ENCODE measurements around the gene PHETA1. TPM values are rescaled to one million over a fixed set of nuclear protein-coding genes. Genes with fewer than 3 reads are reported as not detected.

Gene PHETA1
- total RNA-seq, 1 donor from 2014 or later, result 14.9 TPM

GRCh38 chr12:111413442-111414086, 44.7 kb upstream of the PHETA1 start:
- H3K9me3 ChIP-seq (ENCODE audit: insufficient read depth, low read depth, low read length), result no peaks in the 10 kb centered on the region
- peak overlapping the region; percentile 26 for H3K27ac Mint-ChIP-seq (ENCODE audit: unreplicated experiment)
- H3K4me3 Mint-ChIP-seq (ENCODE audit: unreplicated experiment), result no peak overlapping the region
- H3K36me3 Mint-ChIP-seq (ENCODE audit: low read depth, unreplicated experiment), result peaks cover 4% of the 10 kb centered on the region
- peaks cover 10% of the 10 kb centered on the region for H3K36me3 ChIP-seq (ENCODE audit: insufficient read depth, low read length)
- no peak for TF ChIP-seq CTCF (IDR thresholded peaks at IDR 0.05; ENCODE audit: insufficient read depth, low read depth, low read length)
- TF ChIP-seq EZH2 (IDR thresholded peaks at IDR 0.05; ENCODE audit: insufficient read depth, low read length), result no peak
- H4K20me1 ChIP-seq (ENCODE audit: insufficient read depth, low read length), result peaks cover 56% of the 10 kb centered on the region
- no peak overlapping the region for H2AFZ ChIP-seq (ENCODE audit: low read depth, low read length)
- peak overlapping the region; percentile 75 for H3K27ac ChIP-seq (ENCODE audit: low read depth, low read length)
- H3K4me1 ChIP-seq (ENCODE audit: insufficient read depth, low read length), result peaks cover 58% of the 10 kb centered on the region
- no peaks in the 10 kb centered on the region for H3K27me3 Mint-ChIP-seq (ENCODE audit: low read depth, unreplicated experiment)
- H3K9ac ChIP-seq (ENCODE audit: low read length), result peak overlapping the region; percentile 91
- peak overlapping the region; percentile 93 for H3K4me2 ChIP-seq (ENCODE audit: low read length)
- no peaks in the 10 kb centered on the region for H3K27me3 ChIP-seq (ENCODE audit: insufficient read depth, low read length)
- H3K79me2 ChIP-seq (ENCODE audit: insufficient read depth, low read length), result peaks cover 98% of the 10 kb centered on the region
- H3K4me3 ChIP-seq (ENCODE audit: insufficient read depth, low read depth, low read length), result no peak overlapping the region
- H3K9me3 Mint-ChIP-seq (ENCODE audit: unreplicated experiment), result no peaks in the 10 kb centered on the region
- FAIRE-seq, result peak; percentile 41
- peaks cover 31% of the 10 kb centered on the region for H3K4me1 Mint-ChIP-seq (ENCODE audit: low read depth, unreplicated experiment)
- peak; percentile 71 for DNase-seq (ENCODE audit: low read depth)

- H3K9me3 Mint-ChIP-seq (ENCODE audit: unreplicated experiment), result no peaks in the 10 kb centered on the region
- H4K20me1 ChIP-seq (ENCODE audit: insufficient read depth, low read length), result peaks cover 61% of the 10 kb centered on the region
- DNase-seq (ENCODE audit: low read depth) (no peak), FAIRE-seq (no peak)
- peaks cover 98% of the 10 kb centered on the region for H3K79me2 ChIP-seq (ENCODE audit: insufficient read depth, low read length)
- TF ChIP-seq CTCF (IDR thresholded peaks at IDR 0.05; ENCODE audit: insufficient read depth, low read depth, low read length) (no peak), EZH2 (IDR thresholded peaks at IDR 0.05; ENCODE audit: insufficient read depth, low read length) (no peak)
- peak overlapping the region; percentile 94 for H3K27ac Mint-ChIP-seq (ENCODE audit: unreplicated experiment)
- H3K4me3 Mint-ChIP-seq (ENCODE audit: unreplicated experiment), result peak overlapping the region; percentile 30
- no peak overlapping the region for H3K4me3 ChIP-seq (ENCODE audit: insufficient read depth, low read depth, low read length)
- H3K36me3 ChIP-seq (ENCODE audit: insufficient read depth, low read length), result peaks cover 10% of the 10 kb centered on the region
- no peaks in the 10 kb centered on the region for H3K27me3 ChIP-seq (ENCODE audit: insufficient read depth, low read length)
- peaks cover 34% of the 10 kb centered on the region for H3K4me1 Mint-ChIP-seq (ENCODE audit: low read depth, unreplicated experiment)
- H3K9ac ChIP-seq (ENCODE audit: low read length), result peak overlapping the region; percentile 91
- H2AFZ ChIP-seq (ENCODE audit: low read depth, low read length), result no peak overlapping the region
- H3K9me3 ChIP-seq (ENCODE audit: insufficient read depth, low read depth, low read length), result no peaks in the 10 kb centered on the region
- peak overlapping the region; percentile 93 for H3K4me2 ChIP-seq (ENCODE audit: low read length)
- H3K27ac ChIP-seq (ENCODE audit: low read depth, low read length), result peak overlapping the region; percentile 75
- no peaks in the 10 kb centered on the region for H3K27me3 Mint-ChIP-seq (ENCODE audit: low read depth, unreplicated experiment)
- H3K4me1 ChIP-seq (ENCODE audit: insufficient read depth, low read length), result peaks cover 63% of the 10 kb centered on the region
- peaks cover 4% of the 10 kb centered on the region for H3K36me3 Mint-ChIP-seq (ENCODE audit: low read depth, unreplicated experiment)
These were observed 44.0 kb upstream of the PHETA1 start for GRCh38 chr12:111412830-111413441.
